Measurements from ENCODE around the gene C21orf58.

Gene C21orf58

GRCh38 chr21:46265736-46266525 is 57.7 kb downstream of the C21orf58 start:
- DNase-seq (ENCODE audit: low read depth, low spot score): no peak
- H3K27ac ChIP-seq: no peak overlapping the region

GRCh38 chr21:46264690-46265144 is 59.0 kb downstream of the C21orf58 start:
- DNase-seq (ENCODE audit: low read depth, low spot score): no peak
- H3K27ac ChIP-seq: no peak overlapping the region

- no peak overlapping the region for H3K27ac ChIP-seq
- no peak for DNase-seq (ENCODE audit: low read depth, low spot score)
Measured at GRCh38 chr21:46264046-46264689, 59.5 kb downstream of the C21orf58 start.

- no peak overlapping the region for H3K27ac ChIP-seq
- DNase-seq (ENCODE audit: low read depth, low spot score): no peak
Measured at GRCh38 chr21:46256501-46256994, 67.1 kb downstream of the C21orf58 start.

GRCh38 chr21:46255758-46256337 is 67.8 kb downstream of the C21orf58 start:
- no peak overlapping the region for H3K27ac ChIP-seq

GRCh38 chr21:46255166-46255565 is 68.5 kb downstream of the C21orf58 start:
- H3K27ac ChIP-seq: no peak overlapping the region
- DNase-seq (ENCODE audit: low read depth, low spot score): no peak

More at GRCh38 chr21:46255758-46256337, 67.8 kb downstream of the C21orf58 start:
- no peak for DNase-seq (ENCODE audit: low read depth, low spot score)

- no peak overlapping the region for H3K27ac ChIP-seq
- DNase-seq (ENCODE audit: low read depth, low spot score): no peak
Measured at GRCh38 chr21:46254208-46254975, 69.3 kb downstream of the C21orf58 start.

- H3K27ac ChIP-seq: no peak overlapping the region
- DNase-seq (ENCODE audit: low read depth, low spot score): no peak
Measured at GRCh38 chr21:46253610-46254124, 70.0 kb downstream of the C21orf58 start.

GRCh38 chr21:46252840-46253239 is 70.8 kb downstream of the C21orf58 start:
- no peak overlapping the region for H3K27ac ChIP-seq
- no peak for DNase-seq (ENCODE audit: low read depth, low spot score)

Data from epithelial cell of prostate (primary cell).